Measurements from ENCODE around the gene TMEM150A.
"Not testable (repeated sequence)": the region's sequence is repeated elsewhere in the genome, so short reads cannot be mapped to it uniquely, and the experiment has no call there.

The TMEM150A gene

DNA sequence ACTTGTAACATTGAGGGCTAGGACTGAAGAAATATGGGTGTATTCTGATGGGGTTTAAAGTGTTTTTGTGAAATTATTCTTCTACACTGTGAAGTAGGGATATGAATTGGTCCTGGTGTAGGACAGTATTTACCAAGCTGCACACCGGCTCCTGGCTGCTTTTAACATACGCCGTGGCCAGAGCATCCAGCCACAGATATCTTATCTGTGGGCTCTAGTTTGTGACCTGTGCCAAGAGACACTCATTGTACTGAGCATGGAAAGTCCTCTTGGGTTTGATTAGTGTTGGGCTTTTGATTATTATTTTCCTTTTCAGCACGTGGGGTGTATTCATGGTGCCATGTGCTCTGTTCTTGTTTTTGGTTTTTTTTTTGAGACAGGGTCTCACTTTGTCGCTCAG, 21.5 kb upstream of the TMEM150A start:
- Mint-ChIP-seq H3K36me3 (ENCODE audit: low read depth) (peaks cover 58% of the 10 kb centered on the region), H3K9me3 (no peaks in the 10 kb centered on the region), H3K27me3 (no peaks in the 10 kb centered on the region)

DNA sequence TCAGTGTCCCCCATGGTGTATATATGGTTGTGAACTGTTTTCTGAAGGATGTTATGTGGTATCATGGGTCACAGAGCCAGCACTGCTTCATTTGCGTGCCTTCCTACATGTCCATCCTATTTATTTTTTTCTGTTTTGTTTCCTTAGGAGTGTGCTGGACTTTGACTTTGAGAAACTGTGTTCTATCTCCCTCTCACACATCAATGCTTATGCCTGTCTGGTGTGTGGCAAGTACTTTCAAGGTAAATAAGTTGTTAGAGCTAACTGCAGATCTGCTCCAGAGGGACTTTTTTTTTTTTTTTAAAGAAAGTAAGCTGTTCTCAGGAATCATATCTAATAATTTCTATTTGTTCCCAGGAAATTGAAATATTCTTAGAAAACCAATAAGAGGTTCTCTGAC, 18.8 kb upstream of the TMEM150A start:
- no peaks in the 10 kb centered on the region for H3K9me3 Mint-ChIP-seq
- H3K4me3 Mint-ChIP-seq: no peak overlapping the region
- no peaks in the 10 kb centered on the region for H3K27me3 Mint-ChIP-seq
- H3K27ac Mint-ChIP-seq: no peak overlapping the region
- ATAC-seq (no peak), DNase-seq (no peak)
- H3K4me1 Mint-ChIP-seq: peaks cover 23% of the 10 kb centered on the region
- peaks cover 61% of the 10 kb centered on the region for H3K36me3 Mint-ChIP-seq (ENCODE audit: low read depth)

More for the DNA sequence above, 21.5 kb upstream of the TMEM150A start:
- peaks cover 21% of the 10 kb centered on the region for H3K4me1 Mint-ChIP-seq
- DNase-seq (no peak), ATAC-seq (no peak)
- no peak overlapping the region for H3K27ac Mint-ChIP-seq
- H3K4me3 Mint-ChIP-seq: no peak overlapping the region

DNA sequence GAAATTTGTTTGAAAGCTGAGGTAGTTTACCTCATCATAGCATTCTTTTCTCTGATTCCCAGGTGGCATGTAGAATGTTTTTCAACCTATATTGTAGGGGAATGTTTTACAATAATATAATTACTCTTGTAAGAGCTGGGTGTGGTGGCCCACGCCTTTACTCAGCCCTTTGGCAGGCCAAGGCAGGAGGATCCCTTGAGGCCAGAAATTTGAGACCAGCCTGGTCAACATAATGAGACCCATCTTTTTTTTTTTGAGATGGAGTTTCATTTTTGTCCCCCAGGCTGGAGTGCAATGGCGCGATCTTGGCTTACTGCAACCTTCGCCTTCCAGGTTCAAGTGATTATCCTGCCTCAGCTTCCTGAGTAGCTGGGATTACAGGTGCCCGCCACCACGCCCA, 17.1 kb upstream of the TMEM150A start:
- Mint-ChIP-seq H3K27ac (no peak overlapping the region), H3K4me1 (peaks cover 32% of the 10 kb centered on the region), H3K27me3 (no peaks in the 10 kb centered on the region), H3K9me3 (no peaks in the 10 kb centered on the region), H3K36me3 (ENCODE audit: low read depth) (peaks cover 50% of the 10 kb centered on the region), H3K4me3 (no peak overlapping the region)
- no peak for ATAC-seq
- no peak for DNase-seq

DNA sequence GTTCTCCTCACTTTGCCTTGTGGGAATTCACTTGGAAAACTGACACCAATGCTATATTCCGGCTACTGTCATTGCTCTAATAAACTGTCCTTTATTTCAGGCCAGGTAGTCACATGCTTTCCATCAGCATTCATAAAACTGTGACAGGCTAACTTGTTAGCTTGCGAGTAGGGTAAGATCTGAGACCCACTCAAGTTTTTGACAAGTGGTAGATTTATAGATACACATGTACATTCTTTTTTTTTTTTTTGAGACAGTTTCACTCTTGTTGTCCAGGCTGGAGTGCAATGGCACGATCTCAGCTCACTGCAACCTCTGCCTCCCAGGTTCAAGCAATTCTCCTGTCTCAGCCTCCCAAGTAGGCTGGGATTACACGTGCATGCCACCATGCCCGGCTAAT, 15.2 kb upstream of the TMEM150A start:
- H3K4me3 Mint-ChIP-seq: peak overlapping the region; percentile 93
- not testable (repeated sequence) for H3K9me3 Mint-ChIP-seq, DNase-seq, ATAC-seq, H3K27me3 Mint-ChIP-seq
- H3K4me1 Mint-ChIP-seq: peaks cover 34% of the 10 kb centered on the region
- H3K27ac Mint-ChIP-seq: peak overlapping the region; percentile 95
- H3K36me3 Mint-ChIP-seq (ENCODE audit: low read depth): peaks cover 34% of the 10 kb centered on the region

DNA sequence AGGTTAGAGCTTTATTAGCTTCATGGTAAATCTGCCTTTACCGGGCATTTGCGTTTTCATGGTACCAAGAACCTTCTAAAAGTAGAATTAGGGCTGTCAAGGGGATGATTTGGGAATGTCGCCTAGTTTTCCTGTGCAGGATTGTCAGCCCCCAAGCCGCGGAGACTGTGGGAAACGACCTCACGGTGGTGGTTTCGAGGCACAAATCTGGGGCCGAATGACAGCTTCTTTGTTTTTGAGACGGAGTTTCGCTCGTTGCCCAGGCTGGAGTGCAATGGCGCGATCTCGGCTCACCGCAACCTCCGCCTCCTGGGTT, 12.9 kb upstream of the TMEM150A start:
- H3K36me3 Mint-ChIP-seq (ENCODE audit: low read depth): peaks cover 25% of the 10 kb centered on the region
- DNase-seq: no peak
- H3K4me3 Mint-ChIP-seq: peak overlapping the region; percentile 93
- no peaks in the 10 kb centered on the region for H3K9me3 Mint-ChIP-seq
- H3K27ac Mint-ChIP-seq: no peak overlapping the region
- no peak for ATAC-seq
- H3K27me3 Mint-ChIP-seq: no peaks in the 10 kb centered on the region
- H3K4me1 Mint-ChIP-seq: peaks cover 43% of the 10 kb centered on the region

DNA sequence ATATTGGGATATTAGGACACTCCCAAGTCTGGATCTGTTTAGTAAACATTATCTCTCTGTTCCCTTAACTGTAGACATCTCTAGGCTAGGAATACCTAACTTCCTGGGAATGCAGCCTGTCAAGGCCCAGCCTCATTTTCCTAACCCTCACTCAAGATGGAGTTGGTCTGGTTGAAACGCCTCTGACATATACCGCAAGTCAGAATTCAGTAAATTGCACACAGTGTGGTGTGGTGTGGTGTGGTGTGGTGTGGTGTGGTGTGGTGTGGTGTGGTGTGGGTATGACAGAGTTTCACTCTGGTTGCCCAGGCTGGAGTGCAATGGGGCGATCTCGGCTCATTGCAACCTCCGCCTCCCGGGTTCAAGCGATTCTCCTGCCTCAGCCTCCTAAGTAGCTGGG, 12.3 kb upstream of the TMEM150A start:
- H3K27ac Mint-ChIP-seq, H3K9me3 Mint-ChIP-seq, H3K27me3 Mint-ChIP-seq, H3K4me3 Mint-ChIP-seq, DNase-seq, ATAC-seq: not testable (repeated sequence)
- peaks cover 49% of the 10 kb centered on the region for H3K4me1 Mint-ChIP-seq
- H3K36me3 Mint-ChIP-seq (ENCODE audit: low read depth): peaks cover 27% of the 10 kb centered on the region

DNA sequence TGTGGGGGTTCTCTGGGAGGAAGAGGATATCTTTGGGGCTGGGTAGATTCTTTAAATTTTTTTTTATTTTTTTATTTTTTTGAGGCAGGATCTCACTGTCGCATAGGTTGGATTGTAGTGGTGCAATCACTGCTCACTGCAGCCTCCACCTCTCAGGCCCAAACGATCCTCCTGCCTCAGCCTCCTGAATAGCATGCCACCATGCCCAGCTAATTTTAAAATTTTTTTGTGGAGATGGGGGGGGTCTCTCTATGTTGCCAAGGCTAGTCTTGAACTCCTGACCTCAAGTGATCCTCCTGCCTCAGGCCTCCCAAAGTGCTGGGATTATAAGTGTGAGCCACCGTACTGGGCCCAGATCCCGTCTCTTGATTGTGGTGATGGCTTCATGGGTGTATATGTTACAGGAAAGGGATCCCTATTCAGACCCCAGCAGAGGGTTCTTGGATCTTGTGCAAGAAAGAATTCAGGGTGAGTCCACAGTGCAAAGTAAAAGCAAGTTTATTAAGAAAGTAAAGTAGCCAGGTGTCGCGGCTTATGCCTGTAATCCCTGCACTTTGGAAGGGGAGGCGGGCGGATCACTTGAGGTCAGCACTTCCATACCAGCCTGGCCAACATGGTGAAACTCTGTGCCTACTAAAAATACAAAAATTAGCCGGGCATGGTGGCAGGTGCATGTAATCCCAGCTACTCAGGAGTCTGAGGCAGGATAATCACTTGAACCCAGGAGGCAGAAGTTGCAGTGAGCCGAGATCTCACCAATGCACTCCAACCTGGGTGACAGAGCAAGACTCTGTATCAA, 11.4 kb upstream of the TMEM150A start:
- Mint-ChIP-seq H3K36me3 (ENCODE audit: low read depth) (peaks cover 20% of the 10 kb centered on the region), H3K4me3 (no peak overlapping the region), H3K9me3 (no peaks in the 10 kb centered on the region), H3K4me1 (peaks cover 49% of the 10 kb centered on the region), H3K27ac (peak overlapping the region; percentile 39), H3K27me3 (no peaks in the 10 kb centered on the region)
- DNase-seq: no peak
- ATAC-seq: no peak

DNA sequence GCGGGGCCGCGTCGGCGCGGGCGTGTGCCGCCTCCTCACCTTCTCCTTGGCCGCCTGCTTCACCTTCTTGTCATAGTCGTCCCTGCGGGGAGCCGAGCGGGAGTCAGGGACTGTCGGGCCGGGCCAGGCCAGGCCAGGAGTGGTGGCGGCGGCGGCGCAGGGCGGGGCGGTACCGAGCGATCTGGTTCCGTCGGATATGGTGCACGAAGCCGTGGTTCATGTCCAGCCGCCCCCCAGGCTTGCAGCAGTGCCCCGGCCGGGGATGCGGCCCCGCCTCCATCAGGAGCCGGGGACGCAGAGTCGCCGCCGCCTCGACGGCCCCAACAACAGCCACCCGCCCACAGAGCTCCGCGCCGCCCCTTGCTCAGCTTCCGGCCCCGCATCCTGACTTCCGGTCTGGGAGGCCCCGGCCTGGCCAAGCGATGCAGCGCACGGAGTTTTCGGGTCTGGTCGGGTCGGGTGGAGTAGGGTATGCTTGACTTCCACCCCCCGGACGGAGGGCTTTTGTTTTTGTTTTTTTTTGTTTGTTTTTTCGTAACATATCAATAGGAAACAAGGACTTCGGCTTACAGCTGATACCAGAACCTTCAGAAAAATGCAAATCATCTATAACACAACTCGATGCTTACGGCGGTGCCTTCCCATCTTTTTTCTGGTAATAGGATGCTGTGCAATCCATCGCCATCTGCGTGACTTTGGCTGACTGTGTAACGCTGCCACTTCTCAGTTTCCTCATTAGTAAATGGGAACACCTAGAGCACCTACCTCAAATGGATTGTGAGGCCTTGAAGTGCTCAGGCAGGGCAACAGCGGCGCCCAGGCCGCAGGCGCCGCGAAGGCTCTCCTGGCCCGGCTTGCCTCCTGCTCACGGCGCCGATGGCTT, 9.4 kb upstream of the TMEM150A start, which contains the start of gene C2orf68:
Gene C2orf68, minus strand, starts transcription at position 362 of the 883 bp plus-strand sequence. Its CDS starts 82 bp downstream, at position 280.
- Mint-ChIP-seq H3K4me3 (peak within 1 kb of the TSS; percentile 98), H3K36me3 (ENCODE audit: low read depth) (peaks cover 14% of the 10 kb centered on the region), H3K9me3 (no peaks in the 10 kb centered on the region), H3K4me1 (peaks cover 35% of the 10 kb centered on the region), H3K27me3 (no peaks in the 10 kb centered on the region), H3K27ac (peak within 1 kb of the TSS; percentile 95)
- peak; percentile 79 for ATAC-seq
- peak; percentile 92 for DNase-seq

DNA sequence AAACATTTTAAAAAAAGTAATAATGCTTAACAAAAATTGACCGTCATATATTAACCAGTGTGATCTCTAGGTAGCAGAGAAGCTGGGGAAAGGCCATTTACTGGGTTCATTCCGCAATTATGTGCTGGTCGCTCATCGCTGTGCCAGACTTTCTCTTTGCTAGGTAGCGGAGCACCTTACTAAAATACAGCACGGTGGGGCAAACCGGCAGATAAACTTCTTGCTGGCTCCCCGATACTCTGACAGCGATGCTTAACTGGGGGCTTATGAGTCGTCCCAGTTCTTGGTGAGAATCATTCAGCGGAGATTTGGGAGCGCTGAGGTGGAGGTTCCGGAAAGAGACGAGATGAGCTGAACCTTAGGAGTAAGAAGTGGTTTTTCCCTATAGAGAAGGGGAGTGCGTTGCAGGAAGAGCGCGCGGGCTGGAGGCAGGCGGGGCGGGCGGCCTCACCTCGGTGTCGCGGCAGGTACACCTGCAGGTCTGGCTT, 8.8 kb upstream of the TMEM150A start:
- peak overlapping the region; percentile 98 for H3K4me3 Mint-ChIP-seq
- ATAC-seq (no peak), DNase-seq (no peak)
- peak overlapping the region; percentile 95 for H3K27ac Mint-ChIP-seq
- H3K36me3 Mint-ChIP-seq (ENCODE audit: low read depth): peaks cover 14% of the 10 kb centered on the region
- no peaks in the 10 kb centered on the region for H3K9me3 Mint-ChIP-seq
- H3K4me1 Mint-ChIP-seq: peaks cover 35% of the 10 kb centered on the region
- no peaks in the 10 kb centered on the region for H3K27me3 Mint-ChIP-seq

DNA sequence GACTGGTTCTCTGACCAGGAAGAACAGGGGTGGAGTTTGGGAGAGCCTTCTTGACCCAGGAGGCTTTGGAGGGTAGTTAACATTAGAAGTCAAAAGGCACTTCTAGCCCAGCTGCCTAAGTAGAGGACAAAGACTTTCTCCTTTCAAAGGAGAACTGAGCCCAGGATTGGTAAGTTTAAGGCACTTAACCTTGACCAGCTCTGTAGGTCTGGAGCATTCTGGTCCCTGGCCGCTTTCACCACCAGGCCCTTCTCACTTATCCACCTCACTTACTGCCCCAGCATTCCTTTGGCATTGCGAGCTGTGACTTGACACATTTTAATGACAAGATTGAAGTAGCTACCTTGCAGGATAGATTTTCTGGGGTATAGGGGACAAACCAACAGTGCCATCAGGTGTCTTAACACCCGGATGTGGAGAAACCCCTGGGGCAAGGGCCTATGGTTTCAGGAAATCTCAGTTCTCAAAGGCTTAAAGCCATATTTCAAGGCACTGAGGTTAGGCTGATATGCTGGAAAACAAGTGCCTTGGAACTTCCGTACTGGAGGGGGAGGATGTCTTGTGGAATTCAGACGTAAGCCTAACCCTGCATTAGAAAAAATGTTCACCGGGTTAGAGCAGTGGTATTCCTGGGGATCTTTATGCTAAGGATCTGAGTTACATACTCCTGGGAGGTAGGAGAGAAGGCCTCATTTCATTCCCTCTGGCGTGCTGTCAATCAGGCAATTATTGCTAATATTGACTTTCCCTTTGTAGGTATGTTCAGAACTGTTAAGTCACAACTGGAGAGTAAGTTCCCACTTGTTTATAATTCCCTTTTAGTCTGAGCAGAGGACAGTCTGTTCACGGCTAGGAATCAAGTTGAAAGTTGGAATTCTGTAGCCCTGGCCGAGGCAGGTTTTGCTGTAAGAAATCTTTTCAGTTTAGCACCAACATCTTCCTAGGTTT, 5.0 kb upstream of the TMEM150A start:
- Mint-ChIP-seq H3K4me1 (peaks cover 39% of the 10 kb centered on the region), H3K27ac (no peak overlapping the region), H3K4me3 (no peak overlapping the region), H3K36me3 (ENCODE audit: low read depth) (peaks cover 12% of the 10 kb centered on the region), H3K9me3 (no peaks in the 10 kb centered on the region), H3K27me3 (no peaks in the 10 kb centered on the region)
- ATAC-seq: no peak
- DNase-seq: no peak

DNA sequence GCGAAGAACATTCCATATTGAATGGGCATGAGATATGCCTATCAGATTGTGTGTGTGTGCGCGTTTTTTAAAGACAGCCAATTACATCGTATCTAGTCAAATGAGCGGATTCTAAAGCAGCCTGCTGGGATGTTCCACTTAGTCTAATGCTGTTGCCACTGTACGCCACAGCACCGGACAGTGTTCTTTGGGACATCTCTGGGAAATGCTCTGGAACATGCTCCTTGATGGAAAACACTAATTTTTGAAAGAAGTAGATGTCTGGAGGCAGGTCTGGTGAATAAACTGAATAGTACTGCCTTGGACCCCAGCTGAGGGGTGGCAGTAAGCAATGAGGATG, 3.6 kb upstream of the TMEM150A start:
- peaks cover 36% of the 10 kb centered on the region for H3K4me1 Mint-ChIP-seq
- H3K9me3 Mint-ChIP-seq: no peaks in the 10 kb centered on the region

DNA sequence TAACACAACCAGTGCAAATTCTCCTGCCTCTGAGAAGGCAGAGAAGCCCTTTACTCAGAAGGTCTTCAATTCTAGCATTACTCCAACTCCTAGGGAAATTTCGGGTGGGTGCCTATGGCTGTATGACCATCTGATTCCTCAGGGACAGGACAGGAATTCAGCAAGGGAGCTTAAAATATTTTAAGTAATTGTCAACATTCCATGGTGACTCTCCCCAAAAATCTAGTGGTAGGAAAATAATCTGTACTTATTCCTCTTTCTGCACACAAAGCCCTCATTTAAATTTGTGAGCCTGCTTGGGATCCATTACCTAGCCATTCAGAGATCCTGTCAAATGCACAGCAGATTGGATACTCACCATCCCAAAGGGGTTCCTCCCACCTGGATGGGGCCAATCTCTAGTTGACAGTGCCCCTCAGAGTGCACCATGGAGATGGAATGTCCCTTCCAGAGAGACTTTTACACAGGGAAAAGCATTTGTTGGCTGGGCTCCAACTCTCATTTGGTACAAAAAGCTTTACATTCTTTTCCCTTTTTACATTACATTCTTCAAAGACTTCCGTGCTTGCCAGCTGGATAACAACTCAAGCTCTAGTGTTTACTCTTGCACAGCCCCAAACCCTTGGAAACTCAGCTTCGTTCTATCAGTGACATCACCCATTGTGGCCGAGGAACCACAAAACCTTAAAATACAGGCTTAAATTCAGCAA, 3.1 kb upstream of the TMEM150A start:
- H3K36me3 Mint-ChIP-seq (ENCODE audit: low read depth): peaks cover 12% of the 10 kb centered on the region
- H3K4me3 Mint-ChIP-seq: no peak overlapping the region
- H3K27me3 Mint-ChIP-seq: no peaks in the 10 kb centered on the region
- DNase-seq (no peak), ATAC-seq (no peak)
- H3K4me1 Mint-ChIP-seq: peaks cover 36% of the 10 kb centered on the region
- no peaks in the 10 kb centered on the region for H3K9me3 Mint-ChIP-seq
- no peak overlapping the region for H3K27ac Mint-ChIP-seq

More for the DNA sequence above, 3.6 kb upstream of the TMEM150A start:
- no peaks in the 10 kb centered on the region for H3K27me3 Mint-ChIP-seq
- DNase-seq (no peak), ATAC-seq (no peak)
- peaks cover 12% of the 10 kb centered on the region for H3K36me3 Mint-ChIP-seq (ENCODE audit: low read depth)
- H3K27ac Mint-ChIP-seq: no peak overlapping the region
- H3K4me3 Mint-ChIP-seq: no peak overlapping the region

DNA sequence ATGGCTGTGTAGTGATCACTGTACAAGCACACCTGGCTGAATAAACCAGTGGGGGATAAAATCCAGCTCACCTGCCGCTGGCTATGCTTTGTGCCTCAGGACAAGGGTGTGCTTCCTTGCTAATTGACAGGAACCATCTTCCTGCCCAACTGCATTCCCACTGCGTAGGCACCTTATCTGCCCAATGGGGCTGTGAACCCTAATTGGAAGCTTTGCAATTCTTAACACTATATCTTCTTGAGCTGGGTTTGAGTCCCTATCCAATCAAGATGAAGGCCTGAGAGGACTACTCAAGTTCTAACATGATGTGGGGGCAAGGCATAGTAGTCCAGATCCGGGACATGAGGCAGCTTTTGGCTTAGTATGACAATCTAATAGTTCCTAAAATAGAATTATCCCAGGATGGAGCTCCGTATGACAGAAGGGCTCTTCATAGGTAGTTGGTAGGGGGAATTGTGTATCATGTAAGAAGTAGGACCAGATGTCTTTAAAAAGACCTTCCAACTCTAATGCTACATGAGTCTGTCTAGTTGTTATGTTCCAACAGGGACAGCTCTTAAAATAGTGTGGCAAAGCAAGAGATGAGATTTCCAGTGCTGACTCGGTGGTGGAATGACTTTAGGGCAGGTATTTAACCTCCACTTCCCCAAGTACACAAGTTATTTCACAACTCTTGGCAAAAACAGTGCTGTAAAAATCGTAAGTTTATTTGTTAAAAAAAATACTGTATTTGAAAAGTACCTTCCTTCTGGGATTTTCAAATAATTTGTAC, 2.3 kb upstream of the TMEM150A start:
- Mint-ChIP-seq H3K4me1 (peaks cover 29% of the 10 kb centered on the region), H3K4me3 (no peak overlapping the region), H3K27ac (no peak overlapping the region), H3K27me3 (no peaks in the 10 kb centered on the region), H3K9me3 (no peaks in the 10 kb centered on the region), H3K36me3 (ENCODE audit: low read depth) (peaks cover 9% of the 10 kb centered on the region)
- no peak for ATAC-seq
- DNase-seq: no peak
